Left lung (tissue), 10 donors: Measurements from ENCODE around the gene DNAH10. TPM values are rescaled to one million over a fixed set of nuclear protein-coding genes. Genes with fewer than 3 reads are reported as not detected.

ENCODE experiments used
- ATAC-seq: fragments of 200-7000 bp; cut with Tn5 transposase; one replicate; pipeline ENCODE4 v1.9.1; 2020; ENCODE audit warnings: moderate library complexity
- DNase-seq, 4 donors: peaks; one replicate each; pipeline ENCODE4 v3.0.0-alpha.2; 2013 to 2020
- H3K27ac ChIP-seq, 2 donors: fragments of 200-600 bp; sonication (generic) in 1 of 2; one replicate each; pipeline versions ENCODE4 v1.5.0 to v1.8.0; 2020 to 2021
- H3K27me3 ChIP-seq, 2 donors: fragments of 200-600 bp; sonication (generic) in 1 of 2; one replicate each; pipeline versions ENCODE4 v1.5.0 to v1.8.0; 2020 to 2021
- H3K36me3 ChIP-seq, 2 donors: fragments of 200-600 bp; sonication (generic) in 1 of 2; one replicate each; pipeline versions ENCODE4 v1.5.0 to v1.8.0; 2020 to 2021
- H3K4me1 ChIP-seq, 2 donors: fragments of 200-600 bp; one replicate each; pipeline ENCODE4 v1.8.0; 2021
- H3K4me3 ChIP-seq, 2 donors: fragments of 200-600 bp; sonication (generic) in 1 of 2; one replicate each; pipeline versions ENCODE4 v1.5.0 to v1.8.0; 2020 to 2021; ENCODE audit warnings: mild to moderate bottlenecking in 1 of 2
- H3K9me3 ChIP-seq, 2 donors: fragments of 200-600 bp; sonication (generic) in 1 of 2; one replicate each; pipeline versions ENCODE4 v1.5.0 to v1.8.0; 2020 to 2021
- intact Hi-C, 2 donors: fragments of 100-400 bp; cut with DNase I; formaldehyde crosslinking; loops; one replicate each; pipeline versions ENCODE4 v1.11.2 to v1.14.2; 2022
- polyA plus RNA-seq, 6 donors: library from polyadenylated mRNA; unstranded; fragments of 120-200 nt; gene quantifications; one replicate each; pipeline ENCODE4 v1.2.1, GENCODE V29; 2013; ENCODE audit not compliant: insufficient read length in 6 of 6
- total RNA-seq, 2 donors: library from RNA; stranded (reverse); fragmentation: NEBNext Ultra II Directional; extraction: Animal tissue kit (Norgen Biotek cat#: 25700); gene quantifications; one replicate each; pipeline ENCODE4 v1.2.1, GENCODE V29; 2021
- TF ChIP-seq, protein P1 (sequence below), 2 donors: fragments of 200-600 bp; sonication (generic) in 1 of 2; IDR thresholded peaks; one replicate each; pipeline versions ENCODE4 v1.5.0 to v1.8.0; 2021; ENCODE audit warnings: antibody characterized with exemption in 2 of 2
- donor health status: DM: no; HTN: yes; CAD: no.
- donor health status: DM: no; HTN: no; CAD: no.

Gene DNAH10
- total and polyA plus RNA-seq, 8 donors: 0.79 to 10.4 (median 6.5) TPM

GRCh38 chr12:123723765-123724164 is 38.3 kb upstream of the DNAH10 start:
- DNase-seq (no peak), ATAC-seq (no peak)
- TF ChIP-seq, protein P1, sequence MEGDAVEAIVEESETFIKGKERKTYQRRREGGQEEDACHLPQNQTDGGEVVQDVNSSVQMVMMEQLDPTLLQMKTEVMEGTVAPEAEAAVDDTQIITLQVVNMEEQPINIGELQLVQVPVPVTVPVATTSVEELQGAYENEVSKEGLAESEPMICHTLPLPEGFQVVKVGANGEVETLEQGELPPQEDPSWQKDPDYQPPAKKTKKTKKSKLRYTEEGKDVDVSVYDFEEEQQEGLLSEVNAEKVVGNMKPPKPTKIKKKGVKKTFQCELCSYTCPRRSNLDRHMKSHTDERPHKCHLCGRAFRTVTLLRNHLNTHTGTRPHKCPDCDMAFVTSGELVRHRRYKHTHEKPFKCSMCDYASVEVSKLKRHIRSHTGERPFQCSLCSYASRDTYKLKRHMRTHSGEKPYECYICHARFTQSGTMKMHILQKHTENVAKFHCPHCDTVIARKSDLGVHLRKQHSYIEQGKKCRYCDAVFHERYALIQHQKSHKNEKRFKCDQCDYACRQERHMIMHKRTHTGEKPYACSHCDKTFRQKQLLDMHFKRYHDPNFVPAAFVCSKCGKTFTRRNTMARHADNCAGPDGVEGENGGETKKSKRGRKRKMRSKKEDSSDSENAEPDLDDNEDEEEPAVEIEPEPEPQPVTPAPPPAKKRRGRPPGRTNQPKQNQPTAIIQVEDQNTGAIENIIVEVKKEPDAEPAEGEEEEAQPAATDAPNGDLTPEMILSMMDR (IDR thresholded peaks at IDR 0.05): no peak
- no peak overlapping the region for H3K27ac ChIP-seq
- intact Hi-C loops: no loop called here
- H3K4me3 ChIP-seq: no peak overlapping the region
- peaks cover 2 to 88% of the 10 kb centered on the region in 2 donors for H3K36me3 ChIP-seq
- H3K9me3 ChIP-seq: no peaks in the 10 kb centered on the region
- no peaks in the 10 kb centered on the region for H3K27me3 ChIP-seq
- no peaks in the 10 kb centered on the region for H3K4me1 ChIP-seq

DNA sequence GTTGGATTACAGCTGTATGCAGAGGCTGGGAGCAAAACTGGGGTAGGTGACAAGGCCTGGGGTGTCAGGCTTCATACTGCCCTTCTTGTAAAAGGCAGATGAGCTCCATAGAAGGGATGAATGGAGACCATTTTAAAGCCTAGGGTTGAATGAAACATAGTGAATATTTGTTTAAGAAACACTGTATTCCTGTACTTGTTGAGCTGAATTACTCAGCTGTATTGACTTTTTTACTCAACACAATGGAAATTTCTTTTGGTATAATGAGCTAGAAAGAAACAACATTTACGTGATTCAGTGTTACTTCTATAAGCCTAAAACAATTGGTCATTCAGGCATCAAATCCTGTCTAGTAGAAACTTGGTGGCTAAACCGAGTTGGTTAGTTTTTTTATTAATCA is 35.9 kb upstream of the DNAH10 start:
- TF ChIP-seq, protein P1 (IDR thresholded peaks at IDR 0.05): no peak
- DNase-seq: no peak
- no peaks in the 10 kb centered on the region for H3K4me1 ChIP-seq
- peaks cover 2 to 85% of the 10 kb centered on the region in 2 donors for H3K36me3 ChIP-seq
- no peak overlapping the region for H3K27ac ChIP-seq
- no peak for ATAC-seq
- no peaks in the 10 kb centered on the region for H3K27me3 ChIP-seq
- intact Hi-C loops: no loop called here
- no peak overlapping the region for H3K4me3 ChIP-seq
- H3K9me3 ChIP-seq: no peaks in the 10 kb centered on the region

DNA sequence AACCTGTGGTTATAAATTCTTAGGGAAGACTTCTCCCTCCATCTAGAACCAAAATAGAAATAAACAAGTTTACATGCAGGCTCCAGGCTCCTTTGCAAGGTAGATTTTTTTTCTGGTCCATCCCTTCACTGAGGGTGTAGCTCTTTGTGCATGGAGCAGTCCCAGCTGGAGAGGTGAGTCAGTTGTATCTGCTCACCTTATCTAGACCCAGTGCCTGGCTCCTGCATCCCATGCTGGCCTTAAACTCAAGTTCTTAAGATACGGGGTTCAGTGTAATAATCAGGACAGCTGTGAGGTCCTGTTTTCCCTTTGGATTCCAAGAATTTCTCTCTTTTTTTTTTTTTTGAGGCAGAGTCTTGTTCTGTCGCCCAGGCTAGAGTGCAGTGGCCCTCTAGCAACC is 35.1 kb upstream of the DNAH10 start:
- H3K9me3 ChIP-seq: no peaks in the 10 kb centered on the region
- DNase-seq (no peak), ATAC-seq (no peak)
- peaks cover 2 to 86% of the 10 kb centered on the region in 2 donors for H3K36me3 ChIP-seq
- H3K4me1 ChIP-seq: no peaks in the 10 kb centered on the region
- H3K27me3 ChIP-seq: no peaks in the 10 kb centered on the region
- TF ChIP-seq, protein P1 (IDR thresholded peaks at IDR 0.05): no peak
- H3K27ac ChIP-seq: no peak overlapping the region
- intact Hi-C loops: no loop called here
- no peak overlapping the region for H3K4me3 ChIP-seq

GRCh38 chr12:123727878-123728277 is 34.2 kb upstream of the DNAH10 start:
- ATAC-seq (no peak), DNase-seq (no peak)
- Histone ChIP-seq H3K4me1 (no peaks in the 10 kb centered on the region), H3K9me3 (no peaks in the 10 kb centered on the region), H3K4me3 (no peak overlapping the region), H3K36me3 (peaks cover 2 to 86% of the 10 kb centered on the region in 2 donors), H3K27me3 (no peaks in the 10 kb centered on the region), H3K27ac (no peak overlapping the region)
- TF ChIP-seq, protein P1 (IDR thresholded peaks at IDR 0.05): no peak
- intact Hi-C loops: no loop called here

- intact Hi-C loops: no loop called here
- Histone ChIP-seq H3K4me3 (no peak overlapping the region), H3K4me1 (no peaks in the 10 kb centered on the region), H3K27me3 (no peaks in the 10 kb centered on the region), H3K27ac (no peak overlapping the region), H3K9me3 (no peaks in the 10 kb centered on the region), H3K36me3 (peaks cover 0 to 92% of the 10 kb centered on the region in 2 donors)
- DNase-seq (no peak), ATAC-seq (no peak)
- TF ChIP-seq, protein P1 (IDR thresholded peaks at IDR 0.05): no peak
Observed at GRCh38 chr12:123731596-123731995, 30.5 kb upstream of the DNAH10 start.
